Epidermal melanocyte (primary cell): ENCODE data around the gene HAO1.
"Not testable (repeated sequence)": the region's sequence is repeated elsewhere in the genome, so short reads cannot be mapped to it uniquely, and the experiment has no call there.

Experiments
- DNase-seq: peaks from one replicate; pipeline ENCODE4 v3.0.0; 2011; ENCODE audit warnings: low spot score; ENCODE audit not compliant: insufficient read length

The HAO1 gene

DNA sequence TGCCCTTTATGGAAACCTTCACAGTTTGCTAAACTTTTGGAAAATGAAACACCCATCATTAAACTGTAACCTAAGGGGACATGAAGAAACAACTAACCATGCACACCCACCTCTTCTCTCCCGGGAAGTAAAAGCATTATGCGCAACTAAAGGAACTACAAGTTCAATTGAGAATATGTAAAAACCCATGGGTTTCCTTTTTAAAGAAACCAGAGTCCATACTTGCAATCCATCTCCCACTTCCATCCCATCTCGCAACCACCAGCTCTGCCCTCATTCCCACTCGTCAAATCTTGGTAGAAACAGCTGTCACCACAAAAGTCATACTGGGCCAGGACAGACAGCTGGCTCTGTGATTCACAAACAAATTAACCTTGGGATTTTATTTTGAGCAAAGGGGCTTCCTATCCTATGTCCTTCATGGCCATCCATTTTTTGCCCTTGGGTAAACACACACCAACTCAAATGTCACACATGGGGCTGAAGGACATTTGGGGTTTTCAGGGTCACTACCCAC lies 81.5 kb downstream of the HAO1 start:
- DNase-seq = no peak

DNA sequence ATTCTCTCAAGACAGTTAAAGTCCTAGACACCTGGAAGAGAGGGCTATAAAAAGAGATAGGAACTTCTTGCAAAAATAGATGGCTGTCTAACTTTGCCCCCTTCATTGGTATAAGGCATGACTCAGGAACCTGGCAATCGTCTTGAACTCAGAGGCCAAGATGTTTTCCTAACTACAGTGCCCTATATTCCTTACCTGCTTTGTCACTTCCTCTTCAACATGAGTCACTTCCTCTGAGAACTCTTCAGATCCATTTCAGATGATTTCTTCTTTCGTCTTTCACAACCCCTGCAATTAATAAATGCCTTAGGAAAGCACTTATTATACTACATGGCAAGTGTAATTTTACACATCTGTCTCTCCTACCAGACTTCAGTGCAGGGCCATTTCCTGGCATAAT lies 83.5 kb downstream of the HAO1 start:
- no peak for DNase-seq

DNA sequence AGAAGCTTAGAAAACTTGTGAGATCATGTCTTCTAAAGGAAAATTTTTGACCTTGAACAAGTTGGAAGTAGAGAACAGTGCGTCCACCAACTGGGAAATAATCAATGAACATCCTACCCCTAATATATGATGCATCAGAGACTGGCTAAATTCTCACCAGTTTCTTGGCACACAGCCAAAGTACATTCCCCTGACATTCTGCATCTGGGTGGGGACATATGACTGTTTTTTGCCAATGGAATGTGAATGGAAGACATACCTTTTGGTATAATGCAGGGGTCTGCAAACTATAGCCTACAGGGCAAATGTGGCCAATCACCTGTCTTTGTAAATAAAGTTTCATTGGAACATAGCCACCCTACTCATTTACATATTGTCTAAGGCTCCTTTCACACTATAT lies 84.7 kb downstream of the HAO1 start:
- no peak for DNase-seq

DNA sequence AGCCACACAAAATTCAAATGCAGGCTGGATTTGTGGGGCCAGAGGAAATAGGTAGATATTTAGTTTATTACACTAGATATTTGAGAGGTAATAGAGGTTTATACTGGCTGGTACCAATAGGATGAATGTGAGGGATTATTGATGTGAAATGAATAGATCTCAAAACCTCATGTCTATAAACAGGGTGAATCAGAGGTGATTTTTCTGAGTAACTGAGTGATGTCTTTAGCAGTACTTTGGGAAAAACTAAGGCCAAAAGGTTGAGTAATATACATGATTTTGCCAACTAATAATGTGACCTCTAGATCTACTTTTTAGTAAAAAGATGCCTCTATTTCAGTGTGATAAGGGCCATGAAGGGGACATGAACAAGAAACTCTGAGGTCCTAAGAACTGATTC lies 86.8 kb downstream of the HAO1 start:
- no peak for DNase-seq

DNA sequence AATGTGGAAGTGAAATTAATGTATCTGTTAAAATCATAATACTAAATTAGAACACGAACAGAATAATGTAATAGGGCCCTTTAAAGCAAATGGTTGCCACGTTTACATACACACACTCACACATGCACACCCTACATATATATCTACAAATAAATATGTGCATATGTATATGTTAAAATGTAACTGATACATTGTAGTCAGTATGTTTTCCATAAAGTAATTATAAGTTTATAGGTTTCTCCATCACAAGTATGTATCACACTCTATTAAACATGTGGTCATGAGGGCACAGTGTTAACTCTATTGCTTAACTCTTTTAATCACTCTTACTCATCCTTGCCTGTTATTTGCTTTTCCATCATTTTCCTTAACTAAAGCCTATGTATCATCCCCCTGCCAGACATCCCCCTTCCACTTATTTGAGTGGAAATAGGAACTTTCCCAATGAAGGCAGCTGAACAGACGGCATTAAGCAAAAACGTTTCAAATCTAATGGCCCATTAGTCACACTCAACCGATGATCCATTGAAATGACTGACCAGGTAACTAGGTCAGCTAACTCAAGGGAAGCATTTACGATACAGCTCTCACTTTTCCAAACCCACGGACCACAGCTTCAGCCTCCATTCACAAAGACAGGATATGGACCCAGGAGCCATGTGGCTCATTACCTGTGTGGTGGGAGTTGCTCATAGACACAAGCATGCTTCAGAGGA lies 89.3 kb downstream of the HAO1 start:
- DNase-seq = no peak

DNA sequence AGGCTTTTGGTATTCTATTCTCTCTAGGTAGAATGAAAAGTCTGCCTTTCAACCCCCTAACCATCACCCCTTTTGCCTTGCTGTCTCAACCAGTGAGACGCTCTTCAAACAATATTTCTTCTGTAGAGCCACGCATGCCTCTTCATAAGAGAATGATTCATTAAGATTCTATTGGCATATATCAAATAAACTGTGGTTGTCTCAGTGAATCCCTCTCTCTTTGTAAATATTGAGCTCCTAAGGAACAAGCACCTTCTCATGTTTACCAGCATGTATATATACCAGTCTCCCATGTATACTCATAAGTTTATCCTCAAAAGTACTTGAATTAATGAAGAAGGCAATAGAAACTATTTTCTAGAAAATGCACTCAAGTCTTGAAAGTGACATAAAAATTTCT lies 90.6 kb downstream of the HAO1 start:
- no peak for DNase-seq

DNA sequence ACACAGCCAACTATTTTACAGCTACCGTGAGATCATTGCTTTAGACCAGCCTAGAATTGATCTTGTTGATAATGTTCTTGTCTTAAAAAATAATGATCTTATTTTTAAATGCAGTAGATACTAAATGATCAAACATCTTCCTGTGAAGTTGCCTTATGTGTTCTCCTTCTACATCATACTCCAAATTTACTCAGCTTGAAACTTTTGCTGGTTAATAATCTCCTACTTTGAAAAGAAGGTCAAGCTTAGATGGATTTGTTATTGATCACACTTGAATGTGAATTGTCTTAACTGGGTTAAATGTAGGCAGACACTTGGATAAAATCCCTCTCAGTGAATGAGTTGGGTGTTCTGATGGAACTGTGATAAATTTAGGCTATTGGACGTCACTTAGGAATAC lies 91.9 kb downstream of the HAO1 start:
- DNase-seq = no peak

DNA sequence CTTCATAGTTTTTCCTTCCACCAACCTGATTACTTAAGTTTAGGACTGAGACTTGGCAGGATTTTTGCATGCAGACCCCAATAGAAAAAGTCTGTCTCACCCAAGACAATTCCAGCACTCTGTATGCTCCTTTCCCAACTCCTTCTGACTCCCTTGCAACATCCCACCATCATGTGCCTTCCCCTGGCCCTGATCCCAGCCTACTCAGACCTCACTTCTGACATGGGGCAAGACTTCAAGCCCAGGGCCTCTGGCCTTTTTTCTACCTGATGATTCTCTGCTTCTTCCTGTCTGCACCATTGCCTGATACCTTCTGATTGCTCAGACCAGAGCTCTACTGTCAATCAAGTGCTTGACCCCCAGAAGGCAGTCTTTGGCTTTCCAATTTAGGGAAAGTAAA lies 96.6 kb downstream of the HAO1 start:
- no peak for DNase-seq

DNA sequence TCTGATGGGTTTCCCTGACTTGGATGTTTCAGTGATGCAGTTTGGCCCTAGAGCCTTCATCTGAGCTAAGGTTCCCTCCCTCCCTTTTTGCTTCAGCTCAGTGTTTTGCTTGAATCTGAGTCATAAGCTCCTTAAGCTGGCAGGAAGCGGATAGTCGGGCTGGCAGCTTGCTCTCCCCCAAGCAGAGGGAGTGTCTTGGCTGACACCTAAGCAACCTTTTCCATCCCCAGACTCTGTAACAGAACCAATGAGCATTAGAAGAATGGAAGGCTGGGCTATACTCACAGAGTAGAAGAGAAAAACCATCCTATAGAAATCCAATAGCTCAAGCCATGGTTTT lies 98.3 kb downstream of the HAO1 start:
- DNase-seq = peak; percentile 23

DNA sequence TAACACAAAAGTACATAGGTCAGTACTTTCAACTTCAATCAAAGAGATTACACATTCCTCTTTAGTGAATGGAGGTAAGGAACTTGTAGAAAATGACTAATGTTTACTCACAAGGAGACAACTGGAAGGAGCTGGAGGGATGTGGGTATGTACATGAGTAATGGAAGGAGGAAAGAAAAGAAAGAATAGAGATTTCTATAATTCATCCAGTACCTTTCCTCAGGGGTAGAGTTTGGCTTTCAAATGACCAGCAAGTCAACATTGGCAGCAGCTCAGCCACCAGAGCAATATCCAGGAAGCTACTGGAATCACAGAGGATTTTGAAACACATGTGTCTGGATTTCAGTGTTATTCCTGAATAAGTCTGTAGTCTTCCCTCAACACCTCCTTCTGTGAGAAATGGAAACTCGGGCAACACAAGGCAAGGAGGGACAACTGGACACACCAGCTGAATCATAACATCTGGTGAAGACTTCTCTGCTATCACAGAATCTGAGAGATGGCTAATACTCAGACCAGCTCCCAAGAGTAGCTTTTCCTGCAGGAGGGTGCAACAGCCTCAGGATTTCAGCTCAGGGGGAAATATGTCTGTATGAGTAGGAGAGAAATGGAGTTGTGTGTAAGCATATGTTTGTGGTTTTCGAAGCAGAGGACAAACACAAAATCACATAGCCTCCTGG lies 98.8 kb downstream of the HAO1 start:
- DNase-seq = no peak

DNA sequence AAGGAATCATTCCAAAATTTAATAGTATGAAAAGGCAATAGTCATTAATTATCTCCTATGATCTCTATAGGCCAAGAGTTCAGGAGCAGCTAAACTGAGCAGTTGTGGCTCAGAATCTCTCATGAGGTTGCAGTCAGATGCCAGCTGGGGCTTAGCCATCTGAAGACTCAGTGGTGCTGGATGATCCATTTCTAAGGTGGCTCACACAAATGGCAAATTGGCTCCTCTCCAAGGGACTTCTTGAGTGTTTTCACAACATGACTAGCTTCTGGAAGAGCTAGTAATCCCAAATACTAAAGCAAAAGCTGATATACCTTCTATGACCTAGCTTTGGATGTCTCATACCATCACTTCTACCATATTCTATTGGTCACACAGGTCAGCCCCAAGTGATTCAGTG lies 104.2 kb downstream of the HAO1 start:
- no peak for DNase-seq

DNA sequence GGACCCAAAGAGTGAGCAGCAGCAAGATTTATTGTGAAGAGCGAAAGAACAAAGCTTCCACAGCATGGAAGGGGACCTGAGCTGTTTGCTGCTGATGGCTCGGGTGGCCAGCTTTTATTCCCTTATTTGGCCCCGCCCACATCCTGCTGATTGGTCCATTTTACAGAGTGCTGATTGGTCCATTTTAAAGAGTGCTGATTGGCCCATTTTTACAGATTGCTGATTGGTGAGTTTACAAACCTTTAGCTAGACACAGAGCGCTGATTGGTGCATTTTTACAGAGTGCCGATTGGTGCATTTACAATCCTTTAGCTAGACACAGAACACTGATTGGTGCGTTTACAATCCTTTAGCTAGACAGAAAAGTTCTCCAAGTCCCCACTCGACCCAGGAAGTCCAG lies 105.8 kb downstream of the HAO1 start:
- DNase-seq = not testable (repeated sequence)
